Fibroblast of the aortic adventitia (primary cell): ENCODE measurements around the gene AIRE. TPM values are rescaled to one million over a fixed set of nuclear protein-coding genes. Genes with fewer than 3 reads are reported as not detected.

ENCODE experiments used
- DNase-seq: peaks from one replicate; pipeline ENCODE4 v3.0.0-alpha.2; 2010; ENCODE audit warnings: low read depth
- H3K4me3 ChIP-seq: 2 replicates; pipeline ENCODE4 v1.5.1; 2011; ENCODE audit warnings: low read depth, mild to moderate bottlenecking, control low read depth, low read length, moderate library complexity
- CTCF ChIP-seq: IDR thresholded peaks from 2 replicates; pipeline ENCODE4 v1.5.1; 2011; ENCODE audit warnings: mild to moderate bottlenecking, low read length, control low read depth, inconsistent platforms; ENCODE audit not compliant: insufficient read depth
- total RNA-seq: library from RNA; depleted of rRNA; stranded (reverse); fragments of >200 nt; gene quantifications from 2 replicates; pipeline ENCODE4 v1.2.3, GENCODE V29; 2012; ENCODE audit warnings: low replicate concordance

Gene AIRE
- total RNA-seq, 1 donor = not detected

- TF ChIP-seq CTCF = no peak
- H3K4me3 ChIP-seq = no peak overlapping the region
- peak; percentile 41 for DNase-seq
Observed at GRCh38 chr21:44294391-44295162, 8.9 kb downstream of the AIRE start.

GRCh38 chr21:44295163-44295573 is 9.5 kb downstream of the AIRE start:
- no peak for DNase-seq
- H3K4me3 ChIP-seq = no peak overlapping the region
- TF ChIP-seq CTCF = no peak

- TF ChIP-seq CTCF = no peak
- H3K4me3 ChIP-seq = no peak overlapping the region
- DNase-seq = no peak
Observed at GRCh38 chr21:44295646-44296045, 10.0 kb downstream of the AIRE start.

- H3K4me3 ChIP-seq = no peak overlapping the region
- DNase-seq = no peak
- TF ChIP-seq CTCF = no peak
Observed at GRCh38 chr21:44296103-44296519, 10.4 kb downstream of the AIRE start.

- no peak for DNase-seq
- no peak for TF ChIP-seq CTCF
- H3K4me3 ChIP-seq = no peak overlapping the region
Observed at GRCh38 chr21:44296916-44297315, 11.2 kb downstream of the AIRE start.

GRCh38 chr21:44297525-44298290 is 12.0 kb downstream of the AIRE start:
- peak; percentile 78 for TF ChIP-seq CTCF
- DNase-seq = peak; percentile 81
- H3K4me3 ChIP-seq = no peak overlapping the region
